Measurements from ENCODE around the gene SHISA5. TPM values are rescaled to one million over a fixed set of nuclear protein-coding genes. Genes with fewer than 3 reads are reported as not detected.

Gene SHISA5
- total and polyA plus RNA-seq, 2 of the 4 experiments (the other 2 are of a cell fraction): 82.3 to 162 TPM

DNA sequence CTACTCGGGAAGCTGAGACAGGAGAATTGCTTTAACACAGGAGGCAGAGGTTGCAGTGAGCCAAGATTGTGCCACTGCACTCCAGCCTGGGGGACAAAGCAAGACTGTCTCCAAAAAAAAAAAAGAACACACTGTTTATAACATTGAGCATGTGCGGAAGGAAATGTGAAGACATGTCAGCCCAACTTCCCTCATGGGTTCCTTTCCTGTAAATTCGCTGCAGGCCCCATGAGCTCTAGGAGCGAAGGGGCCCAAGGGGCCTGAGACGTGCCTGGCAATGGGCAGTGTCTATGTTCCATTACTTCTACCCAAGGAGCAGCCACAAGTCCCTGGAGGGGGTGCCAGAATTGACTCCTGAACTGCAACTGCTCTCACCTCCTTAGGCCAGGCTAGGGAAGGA, 49.4 kb upstream of the SHISA5 start:
- H3K4me2 ChIP-seq (ENCODE audit: low read depth, low read length): no peak overlapping the region
- no peak overlapping the region for H4K5ac ChIP-seq (ENCODE audit: low read depth, low read length)
- 100% methylated on average over 2 of the region's 5 CpGs; no CpG with 5 or more reads in 1 of the 2 experiments for WGBS, 2 experiments (ENCODE audit: extremely low coverage in 2 of 2, insufficient read length in 1 of 2)
- no peaks in the 10 kb centered on the region for H3K27me3 ChIP-seq (ENCODE audit: control insufficient read depth, insufficient read depth, low read length)
- H3K27ac ChIP-seq (ENCODE audit: insufficient read depth, low read length): no peak overlapping the region
- TF ChIP-seq, protein P1, sequence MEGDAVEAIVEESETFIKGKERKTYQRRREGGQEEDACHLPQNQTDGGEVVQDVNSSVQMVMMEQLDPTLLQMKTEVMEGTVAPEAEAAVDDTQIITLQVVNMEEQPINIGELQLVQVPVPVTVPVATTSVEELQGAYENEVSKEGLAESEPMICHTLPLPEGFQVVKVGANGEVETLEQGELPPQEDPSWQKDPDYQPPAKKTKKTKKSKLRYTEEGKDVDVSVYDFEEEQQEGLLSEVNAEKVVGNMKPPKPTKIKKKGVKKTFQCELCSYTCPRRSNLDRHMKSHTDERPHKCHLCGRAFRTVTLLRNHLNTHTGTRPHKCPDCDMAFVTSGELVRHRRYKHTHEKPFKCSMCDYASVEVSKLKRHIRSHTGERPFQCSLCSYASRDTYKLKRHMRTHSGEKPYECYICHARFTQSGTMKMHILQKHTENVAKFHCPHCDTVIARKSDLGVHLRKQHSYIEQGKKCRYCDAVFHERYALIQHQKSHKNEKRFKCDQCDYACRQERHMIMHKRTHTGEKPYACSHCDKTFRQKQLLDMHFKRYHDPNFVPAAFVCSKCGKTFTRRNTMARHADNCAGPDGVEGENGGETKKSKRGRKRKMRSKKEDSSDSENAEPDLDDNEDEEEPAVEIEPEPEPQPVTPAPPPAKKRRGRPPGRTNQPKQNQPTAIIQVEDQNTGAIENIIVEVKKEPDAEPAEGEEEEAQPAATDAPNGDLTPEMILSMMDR (conservative IDR thresholded peaks at IDR 0.05; ENCODE audit: low read depth, low read length): no peak
- no peak for TF ChIP-seq NFE2L2 (IDR thresholded peaks at IDR 0.05; ENCODE audit: low read depth, low read length)
- no peak overlapping the region for H3K9ac ChIP-seq (ENCODE audit: low read depth, low read length)
- peaks cover 10 to 43% of the 10 kb centered on the region in 2 experiments; a peak in 3 of 4 replicates for H3K79me1 ChIP-seq (ENCODE audit: low read depth in 1 of 2, low read length in 2 of 2)
- DNase-seq: no peak
- H3K23ac ChIP-seq (ENCODE audit: low read depth, low read length): no peak overlapping the region
- no peak overlapping the region for H2AK9ac ChIP-seq (replicated peaks; ENCODE audit: low read depth, low read length, poor library complexity)
- CTCF ChIA-PET: interaction anchor here (1.6 kb wide), 1 partner anchor 117 kb away, joined by 4 read pairs; no protein-coding TSS in a partner anchor
- no peak overlapping the region for H3K4me3 ChIP-seq (ENCODE audit: insufficient read depth, low read depth, low read length)
- H3K4me1 ChIP-seq (ENCODE audit: control insufficient read depth, insufficient read depth, low read length): peaks cover 11% of the 10 kb centered on the region
- no peak for ATAC-seq (ENCODE audit: low read depth)
- in situ Hi-C loops (cut with MboI; ENCODE audit: low sequenced_read_pairs): no loop called here
- H2BK5ac ChIP-seq (ENCODE audit: low read depth, low read length, poor library complexity, severe bottlenecking): no peak overlapping the region
- H2BK20ac ChIP-seq (ENCODE audit: low read depth, low read length): no peak overlapping the region
- no peak overlapping the region for H4K91ac ChIP-seq (ENCODE audit: insufficient read depth, low read depth, low read length)
- intact Hi-C loops (cut with micrococcal nuclease): no loop called here
- H3K36me3 ChIP-seq (ENCODE audit: control insufficient read depth, insufficient read depth, low read length): peaks cover 3% of the 10 kb centered on the region; the same call in 1 of the 2 replicates
- POLR2A ChIA-PET (ENCODE audit: unreplicated experiment): no interaction called here
- no peak overlapping the region for H2BK15ac ChIP-seq (ENCODE audit: low read depth, low read length)
- H3K9me1 ChIP-seq (ENCODE audit: insufficient read depth, low read length): peaks cover 2% of the 10 kb centered on the region; the same call in 1 of the 2 replicates
- H3K4ac ChIP-seq (ENCODE audit: low read depth, low read length): no peak overlapping the region
- H2BK120ac ChIP-seq (ENCODE audit: low read depth, low read length): no peak overlapping the region
- peaks cover 13% of the 10 kb centered on the region; the same call in 1 of the 2 replicates for H4K20me1 ChIP-seq (ENCODE audit: insufficient read depth, low read length)
- H2AK5ac ChIP-seq (ENCODE audit: low read depth, low read length): no peak overlapping the region
- dilution Hi-C loops (cut with HindIII; ENCODE audit: low sequenced_read_pairs, unreplicated experiment): no loop called here
- no peak overlapping the region for H4K8ac ChIP-seq (ENCODE audit: low read depth in 2 of 2, low read length in 2 of 2)
- no peak overlapping the region for H3K56ac ChIP-seq (ENCODE audit: extremely low read depth, insufficient read depth, low read length)
- no TSS peak for BruUV-seq (replicated peaks)
- H3K9me3 ChIP-seq (ENCODE audit: control insufficient read depth, insufficient read depth, low read length): no peaks in the 10 kb centered on the region
- no peak overlapping the region for H3K18ac ChIP-seq (ENCODE audit: low read depth, low read length)
- no peak overlapping the region for H3K14ac ChIP-seq (replicated peaks; ENCODE audit: low read depth, low read length)
- H2AFZ ChIP-seq (replicated peaks; ENCODE audit: low read length, poor library complexity): no peak overlapping the region
